Body of pancreas (tissue), 4 donors: ENCODE measurements around the gene ALDH1L2. TPM values are rescaled to one million over a fixed set of nuclear protein-coding genes. Genes with fewer than 3 reads are reported as not detected.

Experiments used
- ATAC-seq: fragments of 150-250 bp; one replicate; pipeline ENCODE4 v1.9.1; 2016
- DNase-seq, 4 donors: peaks; one replicate each; pipeline ENCODE4 v3.0.0-alpha.2; 2019
- H3K27ac ChIP-seq, 4 donors: fragments of 200-600 bp; sonication (generic); 1 replicate in 3 of 4; 2 replicates in 1 of 4; pipeline versions ENCODE4 v1.5.1 to v1.6.1; 2016 to 2019; ENCODE audit warnings: mild to moderate bottlenecking in 1 of 4, mixed read lengths in 1 of 4, moderate library complexity in 1 of 4
- H3K27me3 ChIP-seq, 2 donors: fragments of 200-600 bp; sonication (generic); one replicate each; pipeline ENCODE4 v1.6.0; 2016; ENCODE audit warnings: mild to moderate bottlenecking in 1 of 2
- H3K36me3 ChIP-seq, 2 donors: fragments of 200-600 bp; sonication (generic); replicated peaks in 1 of 2; 2 replicates each; pipeline ENCODE4 v1.5.1; 2016; ENCODE audit warnings: low read depth in 2 of 2; ENCODE audit not compliant: insufficient read depth in 1 of 2
- H3K4me1 ChIP-seq: fragments of 200-600 bp; sonication (generic); one replicate; pipeline ENCODE4 v1.6.0; 2016
- H3K4me3 ChIP-seq, 2 donors: fragments of 200-600 bp; sonication (generic); 1 replicate in 1 of 2; 2 replicates in 1 of 2; pipeline ENCODE4 v1.5.1; 2016 to 2019
- H3K9me3 ChIP-seq, 3 donors: fragments of 200-600 bp; sonication (generic); 1 replicate in 2 of 3; 2 replicates in 1 of 3; pipeline ENCODE4 v1.5.1; 2016
- CTCF ChIP-seq, 7 experiments: fragments of 450-650 bp in 4 of 7; fragments of 200-600 bp in 3 of 7; sonication (generic) in 3 of 7; IDR thresholded peaks; one replicate each; pipeline ENCODE4 v1.5.1; 2016 to 2019; ENCODE audit warnings: antibody characterized with exemption in 7 of 7
- POLR2A ChIP-seq, 3 donors: fragments of 450-650 bp; IDR thresholded peaks; one replicate each; pipeline ENCODE4 v1.6.1; 2016; ENCODE audit warnings: antibody characterized with exemption in 3 of 3, mild to moderate bottlenecking in 2 of 3
- WGBS, 2 donors: methylation state at CpG; one replicate each; pipeline ENCODE4 v1.1.5; 2017; 5-methylcytosine and 5-hydroxymethylcytosine counted together
- intact Hi-C: fragments of 100-400 bp; cut with DNase I; formaldehyde crosslinking; loops from one replicate; pipeline ENCODE4 v1.15.1; 2023
- total RNA-seq, 2 donors: library from RNA; depleted of rRNA; stranded (reverse); fragments of >200 nt; gene quantifications; one replicate each; pipeline ENCODE4 v1.1.0, GENCODE V29; 2016

The ALDH1L2 gene
- total RNA-seq, 2 donors from 2014 or later = 31.1 to 71.2 TPM

- peaks cover 21% of the 10 kb centered on the region for H3K4me1 ChIP-seq
- DNase-seq = no peak
- 68 to 74% methylated on average over 6 of the region's 6 CpGs for WGBS, 2 donors
- H3K27ac ChIP-seq = no peak overlapping the region
- no peak for TF ChIP-seq POLR2A (IDR thresholded peaks at IDR 0.05)
- no peak for TF ChIP-seq CTCF (IDR thresholded peaks at IDR 0.05)
- intact Hi-C loops = no loop called here
- peaks cover 0 to 5% of the 10 kb centered on the region in 2 donors for H3K36me3 ChIP-seq
- no peaks in the 10 kb centered on the region for H3K9me3 ChIP-seq
- H3K4me3 ChIP-seq = no peak overlapping the region
- no peaks in the 10 kb centered on the region for H3K27me3 ChIP-seq
- ATAC-seq = no peak
These were observed 11.3 kb downstream of the ALDH1L2 start for GRCh38 chr12:105072888-105073488.

GRCh38 chr12:105071981-105072380 lies 12.3 kb downstream of the ALDH1L2 start:
- TF ChIP-seq CTCF (IDR thresholded peaks at IDR 0.05) (no peak), POLR2A (IDR thresholded peaks at IDR 0.05) (no peak)
- ATAC-seq = no peak
- Histone ChIP-seq H3K4me1 (peaks cover 13% of the 10 kb centered on the region), H3K27ac (no peak overlapping the region), H3K9me3 (no peaks in the 10 kb centered on the region), H3K4me3 (no peak overlapping the region), H3K36me3 (peaks cover 0 to 5% of the 10 kb centered on the region in 2 donors), H3K27me3 (no peaks in the 10 kb centered on the region)
- intact Hi-C loops = no loop called here
- no peak for DNase-seq
- WGBS, 2 donors = 97 to 99% methylated on average over 3 of the region's 3 CpGs

- no peak for DNase-seq
- no peak for ATAC-seq
- H3K4me3 ChIP-seq = no peak overlapping the region
- H3K27me3 ChIP-seq = no peaks in the 10 kb centered on the region
- H3K36me3 ChIP-seq = peaks cover 0 to 7% of the 10 kb centered on the region in 2 donors
- 67 to 71% methylated on average over 4 of the region's 4 CpGs for WGBS, 2 donors
- H3K27ac ChIP-seq = no peak overlapping the region
- no peaks in the 10 kb centered on the region for H3K4me1 ChIP-seq
- intact Hi-C loops = no loop called here
- H3K9me3 ChIP-seq = no peaks in the 10 kb centered on the region
- TF ChIP-seq CTCF (IDR thresholded peaks at IDR 0.05) = no peak
- TF ChIP-seq POLR2A (IDR thresholded peaks at IDR 0.05) = no peak
These were observed 14.1 kb downstream of the ALDH1L2 start for GRCh38 chr12:105069936-105070702.

- no peak for ATAC-seq
- 84 to 90% methylated on average over 6 of the region's 6 CpGs for WGBS, 2 donors
These were observed 16.7 kb downstream of the ALDH1L2 start for GRCh38 chr12:105067511-105068031.

More at GRCh38 chr12:105067511-105068031, 16.7 kb downstream of the ALDH1L2 start:
- Histone ChIP-seq H3K9me3 (no peaks in the 10 kb centered on the region), H3K27me3 (no peaks in the 10 kb centered on the region), H3K27ac (no peak overlapping the region), H3K36me3 (peaks cover 0 to 13% of the 10 kb centered on the region in 2 donors), H3K4me3 (no peak overlapping the region), H3K4me1 (no peaks in the 10 kb centered on the region)
- TF ChIP-seq CTCF (IDR thresholded peaks at IDR 0.05) (no peak), POLR2A (IDR thresholded peaks at IDR 0.05) (no peak)
- no peak for DNase-seq
- intact Hi-C loops = no loop called here
